Aorta (tissue), 5 donors: ENCODE data around the gene BRDT. TPM values are rescaled to one million over a fixed set of nuclear protein-coding genes. Genes with fewer than 3 reads are reported as not detected.

ENCODE experiments used
- ATAC-seq: fragments of 200-7000 bp; cut with Tn5 transposase; one replicate; pipeline ENCODE4 v1.9.1; 2022; ENCODE audit warnings: moderate library complexity; ENCODE audit not compliant: low FRiP score
- DNase-seq, 2 donors: peaks; one replicate each; pipeline ENCODE4 v3.0.0-alpha.2; 2020
- H3K27ac ChIP-seq, 2 donors: one replicate each; pipeline ENCODE4 v1.5.1; 2013; ENCODE audit warnings: low read length in 2 of 2, mild to moderate bottlenecking in 2 of 2, moderate library complexity in 2 of 2, control low read depth in 1 of 2, inconsistent platforms in 1 of 2, low read depth in 1 of 2
- H3K27me3 ChIP-seq, 2 donors: one replicate each; pipeline ENCODE4 v1.6.1; 2013; ENCODE audit warnings: control low read depth in 1 of 2, low read length in 1 of 2, mild to moderate bottlenecking in 1 of 2, moderate library complexity in 1 of 2; ENCODE audit not compliant: insufficient read depth in 2 of 2, control insufficient read depth in 1 of 2
- H3K36me3 ChIP-seq, 2 donors: one replicate each; pipeline ENCODE4 v1.6.1; 2013; ENCODE audit warnings: control low read depth in 1 of 2, low read length in 1 of 2, mild to moderate bottlenecking in 1 of 2; ENCODE audit not compliant: insufficient read depth in 2 of 2, control insufficient read depth in 1 of 2
- H3K4me1 ChIP-seq, 2 donors: one replicate each; pipeline ENCODE4 v1.6.1; 2013; ENCODE audit warnings: low read length in 2 of 2, control low read depth in 1 of 2, mild to moderate bottlenecking in 1 of 2, moderate library complexity in 1 of 2; ENCODE audit not compliant: insufficient read depth in 2 of 2, control insufficient read depth in 1 of 2
- H3K4me3 ChIP-seq, 2 donors: one replicate each; pipeline ENCODE4 v1.5.1; 2013; ENCODE audit warnings: low read length in 2 of 2, control low read depth in 1 of 2, mild to moderate bottlenecking in 1 of 2
- H3K9me3 ChIP-seq: one replicate; pipeline ENCODE4 v1.6.1; 2013; ENCODE audit warnings: mild to moderate bottlenecking, low read length; ENCODE audit not compliant: control insufficient read depth
- WGBS, 2 donors: extraction: QIAGEN DNeasy Blood & Tissue Kit; methylation state at CpG; one replicate each; pipeline ENCODE4 v1.1.7; 2013; 5-methylcytosine and 5-hydroxymethylcytosine counted together
- intact Hi-C, 2 donors: fragments of 100-400 bp; cut with DNase I; formaldehyde crosslinking; loops; one replicate each; pipeline versions ENCODE4 v1.14.2 to v1.15.0; 2022
- polyA plus RNA-seq, 2 donors: library from polyadenylated mRNA; stranded (reverse); fragments of 200-250 nt; gene quantifications; one replicate each; pipeline ENCODE4 v1.2.3, GENCODE V29; 2013
- total RNA-seq, 2 donors: library from RNA; stranded (reverse); fragmentation: NEBNext Ultra II Directional; extraction: Animal tissue kit (Norgen Biotek cat#: 25700); gene quantifications; one replicate each; pipeline ENCODE4 v1.2.1, GENCODE V29; 2021
- donor health status: healthy with polysubstance abuse.
- donor health status: Bipolar disorder and iron deficiency.
- donor health status: DM: no; HTN: no; CAD: no.
- donor health status: DM: no; HTN: no; CAD: no.
- donor health status: DM: yes; HTN: yes; CAD: no.

The BRDT gene
- total and polyA plus RNA-seq, 4 donors: not detected

GRCh38 chr1:91925644-91926435 lies 23.4 kb upstream of the BRDT start:
- Histone ChIP-seq H3K4me1 (no peaks in the 10 kb centered on the region), H3K9me3 (no peaks in the 10 kb centered on the region), H3K27ac (no peak overlapping the region), H3K4me3 (no peak overlapping the region), H3K36me3 (no peaks in the 10 kb centered on the region), H3K27me3 (no peaks in the 10 kb centered on the region)
- no peak for DNase-seq
- no peak for ATAC-seq
- 86% methylated on average over 4 of the region's 4 CpGs for whole genome bisulfite sequencing, 2 donors
- intact Hi-C loops: loop anchor here (2.0 to 5.0 kb wide), 4 partner anchors 394 to 644 kb away; no protein-coding TSS in a partner anchor

DNA sequence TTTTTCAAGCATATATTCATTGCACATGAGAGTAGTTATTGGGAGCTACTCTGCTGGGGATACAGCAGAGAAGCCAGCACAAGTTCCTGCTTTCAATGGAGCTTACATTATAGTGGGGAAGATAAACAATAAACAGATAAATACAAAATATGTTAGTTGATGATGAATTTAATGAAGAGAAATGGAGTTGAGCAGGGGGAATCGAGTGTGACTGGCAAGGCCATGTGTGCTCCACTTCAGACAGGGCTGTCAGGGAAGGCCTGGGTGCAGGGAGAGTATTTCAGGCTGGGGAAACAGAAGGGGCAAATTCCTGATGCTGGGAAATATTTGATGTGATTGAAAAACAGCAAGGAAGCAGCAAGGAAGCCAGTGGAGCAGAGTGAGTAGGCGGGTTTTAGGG lies 21.2 kb upstream of the BRDT start:
- intact Hi-C loops: loop anchor here (5.0 kb wide), 3 partner anchors 396 to 646 kb away; no protein-coding TSS in a partner anchor
- ATAC-seq (no peak), DNase-seq (no peak)
- no peaks in the 10 kb centered on the region for H3K27me3 ChIP-seq
- no peaks in the 10 kb centered on the region for H3K9me3 ChIP-seq
- H3K4me3 ChIP-seq: no peak overlapping the region
- H3K4me1 ChIP-seq: no peaks in the 10 kb centered on the region
- H3K36me3 ChIP-seq: no peaks in the 10 kb centered on the region
- 86 to 89% methylated on average over 2 of the region's 2 CpGs for WGBS, 2 donors
- H3K27ac ChIP-seq: no peak overlapping the region

DNA sequence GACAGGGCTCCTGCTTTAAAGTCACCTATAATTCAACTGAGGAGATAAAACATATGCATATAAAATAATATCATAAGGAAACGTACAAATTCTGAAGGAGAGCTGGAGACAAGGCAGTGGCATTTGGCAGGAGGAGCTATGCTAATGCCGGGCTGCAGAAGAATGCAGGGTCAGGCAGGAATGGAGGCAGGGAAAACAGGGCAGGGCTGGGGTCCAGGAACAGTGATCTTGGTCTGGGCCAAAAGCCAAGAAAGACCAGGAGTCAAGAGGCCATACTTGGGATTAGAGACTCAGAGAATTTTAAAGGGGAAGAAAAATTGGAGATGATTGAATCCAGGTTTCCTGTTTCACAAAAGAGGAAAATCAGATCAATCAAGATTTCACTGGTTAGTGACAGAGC lies 20.0 kb upstream of the BRDT start:
- intact Hi-C loops: loop anchor here (5.0 kb wide), 3 partner anchors 397 to 647 kb away; no protein-coding TSS in a partner anchor
- Histone ChIP-seq H3K4me1 (no peaks in the 10 kb centered on the region), H3K27me3 (no peaks in the 10 kb centered on the region), H3K27ac (no peak overlapping the region), H3K36me3 (no peaks in the 10 kb centered on the region), H3K9me3 (no peaks in the 10 kb centered on the region), H3K4me3 (no peak overlapping the region)
- DNase-seq (no peak), ATAC-seq (no peak)
- WGBS, 2 donors: 4 to 5% methylated on average over 2 of the region's 2 CpGs

DNA sequence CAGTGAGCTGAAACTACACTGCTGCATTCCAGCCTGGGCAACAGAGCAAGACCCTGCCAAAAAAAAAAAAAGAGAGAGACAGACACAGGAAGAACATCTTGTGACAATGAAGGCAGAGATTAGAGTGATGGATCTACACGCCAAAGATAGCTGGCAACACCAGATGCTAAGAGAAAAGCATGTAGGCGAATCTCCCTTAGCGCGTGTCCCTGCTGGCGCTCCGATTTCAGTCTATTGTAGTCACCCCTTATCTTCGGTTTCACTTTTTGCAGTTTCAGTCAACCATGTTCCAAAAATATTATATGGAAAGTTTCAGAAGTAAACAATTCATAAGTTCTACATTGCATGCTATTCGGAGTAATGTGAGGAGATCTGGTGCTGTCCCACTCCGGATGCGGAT lies 11.6 kb upstream of the BRDT start:
- Histone ChIP-seq H3K27ac (no peak overlapping the region), H3K4me3 (no peak overlapping the region), H3K4me1 (no peaks in the 10 kb centered on the region), H3K9me3 (no peaks in the 10 kb centered on the region), H3K36me3 (no peaks in the 10 kb centered on the region), H3K27me3 (no peaks in the 10 kb centered on the region)
- intact Hi-C loops: no loop called here
- WGBS, 2 donors: 90 to 91% methylated on average over 10 of the region's 10 CpGs
- DNase-seq (no peak), ATAC-seq (no peak)

DNA sequence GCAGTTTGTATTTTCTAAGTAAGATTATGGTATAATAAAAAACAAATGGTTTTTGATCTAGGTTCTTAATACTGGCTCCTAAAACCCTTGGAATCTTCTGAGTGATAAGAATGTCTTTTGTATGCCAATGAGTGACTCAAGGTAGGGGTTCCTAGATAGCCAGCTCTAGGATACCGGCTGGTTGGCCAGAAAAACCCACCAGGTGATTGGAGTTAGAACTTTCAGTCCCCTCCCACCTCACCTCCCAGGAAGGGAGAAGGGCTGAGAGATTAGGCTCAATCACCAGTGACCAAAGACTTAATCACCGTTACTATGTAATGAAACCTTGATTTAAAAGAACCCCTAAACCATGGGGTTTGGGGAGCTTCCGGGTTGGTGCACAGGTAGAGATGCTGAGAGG lies 8.7 kb upstream of the BRDT start:
- Histone ChIP-seq H3K4me1 (no peaks in the 10 kb centered on the region), H3K4me3 (no peak overlapping the region), H3K36me3 (no peaks in the 10 kb centered on the region), H3K27ac (no peak overlapping the region), H3K27me3 (no peaks in the 10 kb centered on the region), H3K9me3 (no peaks in the 10 kb centered on the region)
- no peak for ATAC-seq
- DNase-seq: no peak
- intact Hi-C loops: no loop called here
- 86 to 87% methylated on average over 3 of the region's 3 CpGs for WGBS, 2 donors

- H3K36me3 ChIP-seq: no peaks in the 10 kb centered on the region
- H3K27me3 ChIP-seq: no peaks in the 10 kb centered on the region
- no peak overlapping the region for H3K27ac ChIP-seq
- H3K9me3 ChIP-seq: no peaks in the 10 kb centered on the region
- intact Hi-C loops: no loop called here
- WGBS, 2 donors: 86 to 92% methylated on average over 3 of the region's 3 CpGs
- DNase-seq (no peak), ATAC-seq (no peak)
- no peaks in the 10 kb centered on the region for H3K4me1 ChIP-seq
- H3K4me3 ChIP-seq: no peak overlapping the region
Measured at GRCh38 chr1:91944087-91944486, 5.1 kb upstream of the BRDT start.

GRCh38 chr1:91948097-91948496 lies 1.1 kb upstream of the BRDT start:
- H3K36me3 ChIP-seq: no peaks in the 10 kb centered on the region
- WGBS, 2 donors: 79 to 80% methylated on average over 4 of the region's 4 CpGs
- no peaks in the 10 kb centered on the region for H3K4me1 ChIP-seq
- ATAC-seq: no peak
- no peak overlapping the region for H3K4me3 ChIP-seq
- no peak for DNase-seq
- no peak overlapping the region for H3K27ac ChIP-seq
- H3K27me3 ChIP-seq: no peaks in the 10 kb centered on the region
- intact Hi-C loops: no loop called here
- no peaks in the 10 kb centered on the region for H3K9me3 ChIP-seq

DNA sequence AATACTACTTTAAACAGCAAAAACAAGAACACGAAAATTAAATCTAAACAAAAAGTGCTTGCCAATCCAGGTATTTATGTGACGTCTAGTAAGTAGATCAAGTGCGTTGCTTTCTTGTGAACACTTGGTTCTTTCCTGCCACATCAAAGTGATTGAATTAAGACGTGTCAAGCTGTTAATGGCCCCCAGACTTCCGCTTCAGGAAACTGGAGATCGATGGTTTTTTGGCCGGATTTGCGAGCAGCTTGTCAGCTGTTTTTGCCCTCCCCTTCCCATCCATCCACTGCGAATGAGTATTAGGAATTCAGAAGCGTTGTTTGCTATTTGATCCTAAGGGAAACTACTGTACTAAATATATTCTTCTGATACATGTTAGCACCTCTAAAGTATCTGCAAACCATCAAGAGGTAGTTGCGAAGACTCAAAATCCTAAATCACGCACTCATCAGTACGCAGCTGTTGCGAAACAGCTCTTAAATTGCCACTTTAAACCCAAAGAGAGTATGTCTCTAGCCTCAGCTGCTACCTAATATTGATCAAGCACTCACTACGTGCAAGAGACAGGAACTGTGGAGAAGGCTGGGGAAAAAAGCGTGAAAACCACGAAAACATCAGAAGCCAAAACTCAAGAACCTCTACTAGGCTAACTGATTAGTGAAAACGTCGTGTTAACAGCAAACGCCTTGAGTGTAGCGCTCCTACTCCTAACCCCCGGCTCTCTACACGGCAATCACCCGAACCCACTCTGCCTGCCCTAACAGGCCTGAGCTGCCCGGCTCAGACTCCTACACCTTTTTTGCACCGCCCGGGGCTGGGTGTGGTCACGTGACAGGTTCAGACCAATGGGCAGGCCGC lies 473 bp upstream of the BRDT start:
- Histone ChIP-seq H3K27me3 (no peaks in the 10 kb centered on the region), H3K9me3 (no peaks in the 10 kb centered on the region), H3K4me1 (no peaks in the 10 kb centered on the region), H3K27ac (no peak overlapping the region), H3K4me3 (no peak overlapping the region), H3K36me3 (no peaks in the 10 kb centered on the region)
- no peak for ATAC-seq
- intact Hi-C loops: no loop called here
- peak in 1 of 2 donors; percentile 75 for DNase-seq
- WGBS, 2 donors: 76 to 79% methylated on average over 29 of the region's 29 CpGs
